Lung (tissue), 12 donors: Measurements from ENCODE around the gene OPCML. TPM values are rescaled to one million over a fixed set of nuclear protein-coding genes. Genes with fewer than 3 reads are reported as not detected.

Experiments used
- ATAC-seq: fragments of 200-7000 bp; cut with Tn5 transposase; one replicate; pipeline ENCODE4 v1.9.1; 2020; ENCODE audit warnings: moderate number of reproducible peaks; ENCODE audit not compliant: insufficient read depth, low FRiP score
- DNase-seq, 3 donors: peaks; one replicate each; pipeline ENCODE4 v3.0.0-alpha.2; 2013 to 2017
- H3K27ac ChIP-seq, 2 donors: one replicate each; pipeline ENCODE4 v1.5.1; 2013; ENCODE audit warnings: mild to moderate bottlenecking in 2 of 2, moderate library complexity in 2 of 2, control low read depth in 1 of 2, inconsistent platforms in 1 of 2, low read depth in 1 of 2, low read length in 1 of 2
- H3K27me3 ChIP-seq, 3 donors: one replicate each; pipeline ENCODE4 v1.5.1; 2013; ENCODE audit warnings: low read length in 2 of 3; ENCODE audit not compliant: control insufficient read depth in 3 of 3, insufficient read depth in 3 of 3
- H3K36me3 ChIP-seq, 4 donors: one replicate each; pipeline ENCODE4 v1.5.1; 2013; ENCODE audit warnings: low read length in 4 of 4, mild to moderate bottlenecking in 1 of 4, moderate library complexity in 1 of 4; ENCODE audit not compliant: control insufficient read depth in 4 of 4, insufficient read depth in 4 of 4
- H3K4me1 ChIP-seq, 5 donors: one replicate each; pipeline ENCODE4 v1.5.1; 2013; ENCODE audit warnings: low read length in 5 of 5, mild to moderate bottlenecking in 2 of 5, moderate library complexity in 1 of 5; ENCODE audit not compliant: control insufficient read depth in 5 of 5, insufficient read depth in 5 of 5
- H3K4me3 ChIP-seq: one replicate; pipeline ENCODE4 v1.5.1; 2013; ENCODE audit warnings: mild to moderate bottlenecking, control low read depth, moderate library complexity
- H3K9ac ChIP-seq, 2 donors: one replicate each; pipeline ENCODE4 v1.5.1; 2013; ENCODE audit warnings: low read length in 2 of 2, control low read depth in 1 of 2; ENCODE audit not compliant: insufficient read depth in 1 of 2
- H3K9me3 ChIP-seq, 4 donors: one replicate each; pipeline ENCODE4 v1.5.1; 2013; ENCODE audit warnings: low read length in 3 of 4, mild to moderate bottlenecking in 1 of 4, moderate library complexity in 1 of 4; ENCODE audit not compliant: control insufficient read depth in 4 of 4, insufficient read depth in 3 of 4
- WGBS, 2 donors: extraction: QIAGEN DNeasy Blood & Tissue Kit; methylation state at CpG; one replicate each; pipeline ENCODE4 v1.1.7; 2013; 5-methylcytosine and 5-hydroxymethylcytosine counted together
- polyA plus RNA-seq, 2 donors: library from polyadenylated mRNA; stranded (reverse); fragments of 200-250 nt; gene quantifications; one replicate each; pipeline ENCODE4 v1.2.1, GENCODE V29; 2013
- total RNA-seq, 2 donors: library from RNA; depleted of rRNA in 1 of 2; stranded (reverse); fragments of >200 nt in 1 of 2; gene quantifications; one replicate each; pipeline ENCODE4 v1.2.1, GENCODE V29; 2014 to 2021
- TF ChIP-seq, protein P1 (sequence below): IDR thresholded peaks from 2 replicates; pipeline ENCODE4 v1.5.1; 2012; ENCODE audit warnings: mild to moderate bottlenecking; ENCODE audit errors: control extremely low read depth, extremely low read depth
- donor health status: control.
- donor health status: control.
- donor health status: Bipolar disorder and iron deficiency.
- donor health status: healthy.
- donor health status: DM: yes; HTN: yes; CAD: no.

OPCML gene
- total and polyA plus RNA-seq, 4 donors, result 0.49 to 0.74 TPM; not detected in 2

GRCh38 chr11:133107136-133107535 is 425.2 kb downstream of the OPCML start:
- H3K36me3 ChIP-seq, result no peaks in the 10 kb centered on the region
- TF ChIP-seq, protein P1, sequence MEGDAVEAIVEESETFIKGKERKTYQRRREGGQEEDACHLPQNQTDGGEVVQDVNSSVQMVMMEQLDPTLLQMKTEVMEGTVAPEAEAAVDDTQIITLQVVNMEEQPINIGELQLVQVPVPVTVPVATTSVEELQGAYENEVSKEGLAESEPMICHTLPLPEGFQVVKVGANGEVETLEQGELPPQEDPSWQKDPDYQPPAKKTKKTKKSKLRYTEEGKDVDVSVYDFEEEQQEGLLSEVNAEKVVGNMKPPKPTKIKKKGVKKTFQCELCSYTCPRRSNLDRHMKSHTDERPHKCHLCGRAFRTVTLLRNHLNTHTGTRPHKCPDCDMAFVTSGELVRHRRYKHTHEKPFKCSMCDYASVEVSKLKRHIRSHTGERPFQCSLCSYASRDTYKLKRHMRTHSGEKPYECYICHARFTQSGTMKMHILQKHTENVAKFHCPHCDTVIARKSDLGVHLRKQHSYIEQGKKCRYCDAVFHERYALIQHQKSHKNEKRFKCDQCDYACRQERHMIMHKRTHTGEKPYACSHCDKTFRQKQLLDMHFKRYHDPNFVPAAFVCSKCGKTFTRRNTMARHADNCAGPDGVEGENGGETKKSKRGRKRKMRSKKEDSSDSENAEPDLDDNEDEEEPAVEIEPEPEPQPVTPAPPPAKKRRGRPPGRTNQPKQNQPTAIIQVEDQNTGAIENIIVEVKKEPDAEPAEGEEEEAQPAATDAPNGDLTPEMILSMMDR, result no peak
- DNase-seq (no peak), ATAC-seq (no peak)
- no peak overlapping the region for H3K27ac ChIP-seq
- H3K4me3 ChIP-seq, result no peak overlapping the region
- H3K9ac ChIP-seq, result no peak overlapping the region
- H3K9me3 ChIP-seq, result peaks cover 0 to 1% (median 0%) of the 10 kb centered on the region in 4 donors
- no peaks in the 10 kb centered on the region for H3K4me1 ChIP-seq
- 74 to 78% methylated on average over 4 of the region's 4 CpGs for WGBS, 2 donors
- peaks cover 0 to 4% (median 0%) of the 10 kb centered on the region in 3 donors for H3K27me3 ChIP-seq

GRCh38 chr11:133106417-133106816 is 425.9 kb downstream of the OPCML start:
- peaks cover 0 to 4% (median 0%) of the 10 kb centered on the region in 3 donors for H3K27me3 ChIP-seq
- ATAC-seq (no peak), DNase-seq (no peak)
- H3K4me1 ChIP-seq, result no peaks in the 10 kb centered on the region
- H3K4me3 ChIP-seq, result no peak overlapping the region
- no peak overlapping the region for H3K27ac ChIP-seq
- no peaks in the 10 kb centered on the region for H3K36me3 ChIP-seq
- H3K9ac ChIP-seq, result no peak overlapping the region
- TF ChIP-seq, protein P1, result no peak
- WGBS, 2 donors, result 96% methylated on average over 1 of the region's 1 CpG
- H3K9me3 ChIP-seq, result peaks cover 0 to 1% (median 0%) of the 10 kb centered on the region in 4 donors

GRCh38 chr11:133104009-133104744 is 428.1 kb downstream of the OPCML start:
- no peak for DNase-seq
- H3K4me1 ChIP-seq, result no peaks in the 10 kb centered on the region
- H3K4me3 ChIP-seq, result no peak overlapping the region
- TF ChIP-seq, protein P1, result no peak
- H3K36me3 ChIP-seq, result no peaks in the 10 kb centered on the region
- peaks cover 0 to 1% (median 0%) of the 10 kb centered on the region in 4 donors for H3K9me3 ChIP-seq
- ATAC-seq, result no peak
- peaks cover 0 to 3% (median 0%) of the 10 kb centered on the region in 3 donors for H3K27me3 ChIP-seq
- 82 to 88% methylated on average over 4 of the region's 4 CpGs for WGBS, 2 donors
- no peak overlapping the region for H3K27ac ChIP-seq
- no peak overlapping the region for H3K9ac ChIP-seq

GRCh38 chr11:133096981-133097380 is 435.3 kb downstream of the OPCML start:
- Histone ChIP-seq H3K27me3 (peaks cover 0 to 4% (median 0%) of the 10 kb centered on the region in 3 donors), H3K4me1 (no peaks in the 10 kb centered on the region), H3K36me3 (no peaks in the 10 kb centered on the region), H3K27ac (no peak overlapping the region), H3K9me3 (no peaks in the 10 kb centered on the region), H3K4me3 (no peak overlapping the region), H3K9ac (no peak overlapping the region)
- TF ChIP-seq, protein P1, result no peak
- ATAC-seq (no peak), DNase-seq (no peak)
- 85 to 90% methylated on average over 5 of the region's 5 CpGs for WGBS, 2 donors
